Endothelial cell (in vitro differentiated cells): ENCODE data around the gene DNAJA1. TPM values are rescaled to one million over a fixed set of nuclear protein-coding genes. Genes with fewer than 3 reads are reported as not detected.
A peak's percentile ranks its signal among the peaks of the same experiment; 100 is the strongest.
"Not testable (repeated sequence)": the region's sequence is repeated elsewhere in the genome, so short reads cannot be mapped to it uniquely, and the experiment has no call there.

Source experiments
- DNase-seq: peaks from one replicate; pipeline ENCODE4 v3.0.0; 2021; ENCODE audit warnings: low spot score
- H3K27ac Mint-ChIP-seq: one replicate; pipeline ENCODE4 v1.8.0; 2021; ENCODE audit warnings: mixed read lengths, inconsistent platforms; ENCODE audit not compliant: unreplicated experiment
- H3K27me3 Mint-ChIP-seq: one replicate; pipeline ENCODE4 v1.8.0; 2021; ENCODE audit warnings: mild to moderate bottlenecking, moderate library complexity, mixed read lengths, inconsistent platforms; ENCODE audit not compliant: unreplicated experiment
- H3K36me3 Mint-ChIP-seq: one replicate; pipeline ENCODE4 v1.8.0; 2021; ENCODE audit warnings: mild to moderate bottlenecking, low read depth, mixed read lengths, inconsistent platforms; ENCODE audit not compliant: unreplicated experiment
- H3K4me1 Mint-ChIP-seq: one replicate; pipeline ENCODE4 v1.8.0; 2021; ENCODE audit warnings: mild to moderate bottlenecking, mixed read lengths, inconsistent platforms; ENCODE audit not compliant: unreplicated experiment
- H3K4me3 Mint-ChIP-seq: one replicate; pipeline ENCODE4 v1.8.0; 2021; ENCODE audit warnings: mild to moderate bottlenecking, mixed read lengths, inconsistent platforms; ENCODE audit not compliant: unreplicated experiment
- H3K9me3 Mint-ChIP-seq: one replicate; pipeline ENCODE4 v1.8.0; 2021; ENCODE audit warnings: mixed read lengths, inconsistent platforms; ENCODE audit not compliant: unreplicated experiment
- CTCF ChIP-seq: fragments of 200-600 bp; sonication (generic); IDR thresholded peaks from one replicate; pipeline ENCODE4 v1.5.0; 2021; ENCODE audit warnings: antibody characterized with exemption; ENCODE audit not compliant: unreplicated experiment
- total RNA-seq: library from RNA; stranded (reverse); fragmentation: NEBNext Ultra II Directional; extraction: Animal tissue kit (Norgen Biotek cat#: 25700); gene quantifications from one replicate; pipeline ENCODE4 v1.2.1, GENCODE V29; 2021; ENCODE audit not compliant: unreplicated experiment

DNAJA1 gene
- total RNA-seq, 1 donor from 2014 or later = 120 TPM

- Mint-ChIP-seq H3K27me3 (peaks cover 3% of the 10 kb centered on the region), H3K9me3 (peaks cover 4% of the 10 kb centered on the region)
- DNase-seq = no peak
Observed at GRCh38 chr9:33080534-33080933, 55.5 kb downstream of the DNAJA1 start.

GRCh38 chr9:33081128-33081851, 56.2 kb downstream of the DNAJA1 start:
- peak; percentile 74 for TF ChIP-seq CTCF
- Mint-ChIP-seq H3K4me3 (no peak overlapping the region), H3K27me3 (peaks cover 3% of the 10 kb centered on the region), H3K36me3 (no peaks in the 10 kb centered on the region), H3K4me1 (peaks cover 13% of the 10 kb centered on the region), H3K9me3 (peaks cover 4% of the 10 kb centered on the region), H3K27ac (no peak overlapping the region)
- DNase-seq = peak; percentile 71

More at GRCh38 chr9:33080534-33080933, 55.5 kb downstream of the DNAJA1 start:
- H3K4me1 Mint-ChIP-seq = peaks cover 18% of the 10 kb centered on the region
- H3K36me3 Mint-ChIP-seq = peaks cover 4% of the 10 kb centered on the region
- H3K4me3 Mint-ChIP-seq = no peak overlapping the region
- no peak overlapping the region for H3K27ac Mint-ChIP-seq
- TF ChIP-seq CTCF = no peak

- DNase-seq = no peak
- Mint-ChIP-seq H3K4me3 (no peak overlapping the region), H3K36me3 (no peaks in the 10 kb centered on the region), H3K9me3 (peaks cover 4% of the 10 kb centered on the region), H3K27ac (no peak overlapping the region), H3K4me1 (peaks cover 9% of the 10 kb centered on the region), H3K27me3 (peaks cover 3% of the 10 kb centered on the region)
- no peak for TF ChIP-seq CTCF
Observed at GRCh38 chr9:33082128-33082527, 57.1 kb downstream of the DNAJA1 start.

GRCh38 chr9:33082538-33083326, 57.7 kb downstream of the DNAJA1 start:
- no peak overlapping the region for H3K4me3 Mint-ChIP-seq
- H3K36me3 Mint-ChIP-seq = no peaks in the 10 kb centered on the region
- DNase-seq = no peak
- TF ChIP-seq CTCF = no peak
- peaks cover 9% of the 10 kb centered on the region for H3K4me1 Mint-ChIP-seq
- no peak overlapping the region for H3K27ac Mint-ChIP-seq
- H3K27me3 Mint-ChIP-seq = peaks cover 3% of the 10 kb centered on the region
- H3K9me3 Mint-ChIP-seq = peaks cover 4% of the 10 kb centered on the region

GRCh38 chr9:33085672-33086071, 60.6 kb downstream of the DNAJA1 start:
- not testable (repeated sequence) for H3K36me3 Mint-ChIP-seq, H3K9me3 Mint-ChIP-seq, H3K27me3 Mint-ChIP-seq, H3K4me1 Mint-ChIP-seq, H3K4me3 Mint-ChIP-seq, DNase-seq, H3K27ac Mint-ChIP-seq

Other genes starting within 250 kb of the DNAJA1 start
- gene TMEM215, start 241.7 kb upstream of the DNAJA1 start, total RNA-seq = 0.18 TPM
- 26.9 TPM for gene APTX, start 23.6 kb upstream of the DNAJA1 start, total RNA-seq
- 23.7 TPM for gene SMU1, start 51.4 kb downstream of the DNAJA1 start, total RNA-seq
- gene B4GALT1, start 142.1 kb downstream of the DNAJA1 start, total RNA-seq = 86.7 TPM
- not detected for gene SPINK4, start 214.9 kb downstream of the DNAJA1 start, total RNA-seq
- 61.5 TPM for gene BAG1, start 239.4 kb downstream of the DNAJA1 start, total RNA-seq
- gene CHMP5, start 239.8 kb downstream of the DNAJA1 start, total RNA-seq = 88.7 TPM